Regular cardiac myocyte (primary cell): ENCODE data around the gene OSGEP. TPM values are rescaled to one million over a fixed set of nuclear protein-coding genes. Genes with fewer than 3 reads are reported as not detected.

Experiments
- total RNA-seq: library from RNA; depleted of rRNA; stranded (reverse); fragments of >200 nt; gene quantifications from 2 replicates; pipeline ENCODE4 v1.2.3, GENCODE V29; 2014

OSGEP gene
- total RNA-seq = 27.9 and 58.1 TPM in 2 replicates

GRCh38 chr14:20454516-20455354 is at the start of gene OSGEP, which contains the start of gene APEX1:
Gene OSGEP (minus strand): TSS chr14:20454812. CDS start chr14:20454683, 129 bp downstream.
Gene APEX1 (plus strand): TSS chr14:20455226. CDS start chr14:20455646, 420 bp downstream.

GRCh38 chr14:20469242-20469889 is 14.8 kb upstream of the OSGEP start, which contains the start of gene PNP:
Gene PNP (plus strand): TSS chr14:20469406. CDS start chr14:20469525, 119 bp downstream.

GRCh38 chr14:20461225-20462141 is 6.9 kb upstream of the OSGEP start, which contains the start of gene PIP4P1:
Gene PIP4P1 (minus strand): TSS chr14:20461434. CDS start chr14:20461325, 109 bp downstream.

GRCh38 chr14:20435582-20436362 is 18.8 kb downstream of the OSGEP start, which contains the start of gene KLHL33:
Gene KLHL33 (minus strand): TSS chr14:20436166. CDS start chr14:20435811, 355 bp downstream.

GRCh38 chr14:20412876-20413743 is 41.5 kb downstream of the OSGEP start, which contains the start of gene TEP1:
Gene TEP1 (minus strand): TSS chr14:20413501. CDS start chr14:20408439, 5,062 bp downstream.

Other genes starting within 250 kb of the OSGEP start
- not detected in 2 replicates for gene OR11H6, start 231.1 kb downstream of the OSGEP start, total RNA-seq
- not detected in 2 replicates for gene OR11H7, start 225.8 kb downstream of the OSGEP start, total RNA-seq
- not detected in 2 replicates for gene OR11H4, start 215.5 kb downstream of the OSGEP start, total RNA-seq
- 19.4 and 25.3 TPM in 2 replicates for gene TTC5, start 148.9 kb downstream of the OSGEP start, total RNA-seq
- gene CCNB1IP1, start 121.5 kb downstream of the OSGEP start, total RNA-seq = 27.6 and 60.9 TPM in 2 replicates
- gene PARP2, start 111.2 kb downstream of the OSGEP start, total RNA-seq = 5.9 and 15.9 TPM in 2 replicates
- 14.2 and 18.9 TPM in 2 replicates for gene TEP1, start 41.3 kb downstream of the OSGEP start, total RNA-seq
- gene KLHL33, start 18.6 kb downstream of the OSGEP start, total RNA-seq = under 0.01 and 0.28 TPM in 2 replicates
- 41.4 and 144 TPM in 2 replicates for gene APEX1, start 414 bp upstream of the OSGEP start, total RNA-seq
- 12.1 and 22.8 TPM in 2 replicates for gene PIP4P1, start 6.6 kb upstream of the OSGEP start, total RNA-seq
- gene PNP, start 14.6 kb upstream of the OSGEP start, total RNA-seq = 47.1 and 164 TPM in 2 replicates
- not detected in 2 replicates for gene RNASE10, start 50.7 kb upstream of the OSGEP start, total RNA-seq
- not detected in 2 replicates for gene RNASE9, start 106.2 kb upstream of the OSGEP start, total RNA-seq
- gene RNASE11, start 133.2 kb upstream of the OSGEP start, total RNA-seq = not detected in 2 replicates
- gene RNASE12, start 136.6 kb upstream of the OSGEP start, total RNA-seq = not detected in 2 replicates
- not detected in 2 replicates for gene OR6S1, start 186.9 kb upstream of the OSGEP start, total RNA-seq
- gene RNASE4, start 229.7 kb upstream of the OSGEP start, total RNA-seq = 9.4 and 38.9 TPM in 2 replicates
- 6.7 and 10.1 TPM in 2 replicates for gene ANG, start 234.0 kb upstream of the OSGEP start, total RNA-seq